Cardiac muscle cell (in vitro differentiated cells and primary cell): ENCODE measurements around the gene KCNJ2. TPM values are rescaled to one million over a fixed set of nuclear protein-coding genes. Genes with fewer than 3 reads are reported as not detected.

ENCODE experiments used
- DNase-seq, 2 donors: peaks; one replicate each; pipeline versions ENCODE4 v3.0.0 to v3.0.0-alpha.2; 2010 to 2017; ENCODE audit warnings: low read depth in 1 of 2, low spot score in 1 of 2
- H3K27ac ChIP-seq: fragments of 200-600 bp; sonication (generic); 2 replicates; pipeline ENCODE4 v1.5.1; 2016
- H3K27me3 ChIP-seq: fragments of 200-600 bp; sonication (generic); 2 replicates; pipeline ENCODE4 v1.6.0; 2016; ENCODE audit warnings: control low read depth
- H3K36me3 ChIP-seq: fragments of 200-600 bp; sonication (generic); 2 replicates; pipeline ENCODE4 v1.5.1; 2016; ENCODE audit warnings: control low read depth
- H3K4me1 ChIP-seq: fragments of 200-600 bp; sonication (generic); 2 replicates; pipeline ENCODE4 v1.8.1; 2017; ENCODE audit warnings: low read depth, mild to moderate bottlenecking, mixed run types
- H3K4me3 ChIP-seq: fragments of 200-600 bp; sonication (generic); 2 replicates; pipeline ENCODE4 v1.5.1; 2016; ENCODE audit warnings: mild to moderate bottlenecking
- H3K9me3 ChIP-seq: fragments of 200-600 bp; sonication (generic); 2 replicates; pipeline ENCODE4 v1.5.1; 2017; ENCODE audit warnings: low read depth, mild to moderate bottlenecking, control low read depth
- CTCF ChIP-seq: IDR thresholded peaks from 2 replicates; pipeline ENCODE4 v1.5.1; 2012; ENCODE audit warnings: low read depth, mild to moderate bottlenecking, low read length
- polyA plus RNA-seq: library from polyadenylated mRNA; unstranded; fragments of >200 nt; fragmentation: Nextera tagmentation; extraction: Ambion mirVana; gene quantifications from 2 replicates; pipeline ENCODE4 v1.2.1, GENCODE V29; 2016
- total RNA-seq: library from RNA; depleted of rRNA; stranded (reverse); fragments of >200 nt; gene quantifications from 2 replicates; pipeline ENCODE4 v1.2.3, GENCODE V29; 2016

KCNJ2 gene
- total and polyA plus RNA-seq, 2 experiments from 2014 or later = 0.66 TPM; not detected in 1

- no peaks in the 10 kb centered on the region for H3K36me3 ChIP-seq
- peaks cover 53% of the 10 kb centered on the region for H3K27me3 ChIP-seq
- H3K4me1 ChIP-seq = no peaks in the 10 kb centered on the region
- no peak overlapping the region for H3K27ac ChIP-seq
- no peak for TF ChIP-seq CTCF
- no peak overlapping the region for H3K4me3 ChIP-seq
- peak in 1 of 2 donors; percentile 25 for DNase-seq
- no peaks in the 10 kb centered on the region for H3K9me3 ChIP-seq
These were observed 3.6 kb downstream of the KCNJ2 start for GRCh38 chr17:70172923-70173322.

- Histone ChIP-seq H3K9me3 (no peaks in the 10 kb centered on the region), H3K27me3 (peaks cover 57% of the 10 kb centered on the region), H3K4me3 (no peak overlapping the region), H3K27ac (no peak overlapping the region), H3K36me3 (no peaks in the 10 kb centered on the region), H3K4me1 (no peaks in the 10 kb centered on the region)
- no peak for TF ChIP-seq CTCF
- peak in 1 of 2 donors; percentile 4 for DNase-seq
These were observed 4.3 kb downstream of the KCNJ2 start for GRCh38 chr17:70173681-70174080.

GRCh38 chr17:70181376-70181775, 12.0 kb downstream of the KCNJ2 start:
- H3K27ac ChIP-seq = no peak overlapping the region
- H3K27me3 ChIP-seq = peaks cover 26% of the 10 kb centered on the region
- no peaks in the 10 kb centered on the region for H3K4me1 ChIP-seq
- H3K4me3 ChIP-seq = no peak overlapping the region
- no peaks in the 10 kb centered on the region for H3K36me3 ChIP-seq
- TF ChIP-seq CTCF = no peak
- H3K9me3 ChIP-seq = no peaks in the 10 kb centered on the region
- no peak for DNase-seq

- TF ChIP-seq CTCF = no peak
- Histone ChIP-seq H3K27ac (no peak overlapping the region), H3K36me3 (no peaks in the 10 kb centered on the region), H3K9me3 (no peaks in the 10 kb centered on the region), H3K4me3 (no peak overlapping the region), H3K27me3 (peaks cover 30% of the 10 kb centered on the region), H3K4me1 (no peaks in the 10 kb centered on the region)
- DNase-seq = no peak
These were observed 12.5 kb downstream of the KCNJ2 start for GRCh38 chr17:70181866-70182265.

GRCh38 chr17:70183508-70183907, 14.2 kb downstream of the KCNJ2 start:
- Histone ChIP-seq H3K4me1 (no peaks in the 10 kb centered on the region), H3K4me3 (no peak overlapping the region), H3K36me3 (no peaks in the 10 kb centered on the region), H3K27me3 (peaks cover 29% of the 10 kb centered on the region), H3K9me3 (no peaks in the 10 kb centered on the region), H3K27ac (no peak overlapping the region)
- no peak for DNase-seq
- TF ChIP-seq CTCF = no peak

- Histone ChIP-seq H3K4me3 (no peak overlapping the region), H3K9me3 (no peaks in the 10 kb centered on the region), H3K36me3 (no peaks in the 10 kb centered on the region), H3K27ac (no peak overlapping the region), H3K27me3 (peaks cover 29% of the 10 kb centered on the region), H3K4me1 (no peaks in the 10 kb centered on the region)
- DNase-seq = no peak
- TF ChIP-seq CTCF = no peak
These were observed 14.9 kb downstream of the KCNJ2 start for GRCh38 chr17:70184207-70184606.
